HEK293 (cell line): Measurements from ENCODE around the gene NCF2.

Experiments
- GLIS2 ChIP-seq: fragments of 450-650 bp; formaldehyde crosslinking; IDR thresholded peaks from 2 replicates; pipeline ENCODE4 v1.5.1; 2016; ENCODE audit warnings: missing biosample characterization, missing genetic modification characterization
- SCRT2 ChIP-seq: fragments of 450-650 bp; formaldehyde crosslinking; IDR thresholded peaks from 2 replicates; pipeline ENCODE4 v1.5.1; 2016; ENCODE audit warnings: missing biosample characterization, missing genetic modification characterization
- SP7 ChIP-seq: fragments of 450-650 bp; formaldehyde crosslinking; IDR thresholded peaks from 2 replicates; pipeline ENCODE4 v1.5.1; 2016; ENCODE audit warnings: missing biosample characterization, missing genetic modification characterization
- TRIM28 ChIP-seq: IDR thresholded peaks from 2 replicates; pipeline ENCODE4 v1.6.1; 2011; ENCODE audit warnings: low read length, control low read depth, borderline replicate concordance
- ZBTB17 ChIP-seq: fragments of 450-650 bp; formaldehyde crosslinking; IDR thresholded peaks from 2 replicates; pipeline ENCODE4 v1.5.1; 2016; ENCODE audit warnings: missing biosample characterization, missing genetic modification characterization
- ZBTB8A ChIP-seq: fragments of 450-650 bp; formaldehyde crosslinking; IDR thresholded peaks from 2 replicates; pipeline ENCODE4 v1.5.1; 2016; ENCODE audit warnings: missing biosample characterization, missing genetic modification characterization
- ZFHX2 ChIP-seq: fragments of 450-650 bp; formaldehyde crosslinking; conservative IDR thresholded peaks from 2 replicates; pipeline ENCODE4 v1.5.1; 2016; ENCODE audit warnings: missing biosample characterization, missing genetic modification characterization
- ZFP41 ChIP-seq: fragments of 450-650 bp; formaldehyde crosslinking; IDR thresholded peaks from 2 replicates; pipeline ENCODE4 v1.5.1; 2016; ENCODE audit warnings: missing biosample characterization, missing genetic modification characterization, borderline replicate concordance
- ZNF16 ChIP-seq: fragments of 450-650 bp; formaldehyde crosslinking; IDR thresholded peaks from 2 replicates; pipeline ENCODE4 v1.5.1; 2016; ENCODE audit warnings: low read depth, missing biosample characterization, missing genetic modification characterization
- ZNF184 ChIP-seq: fragments of 450-650 bp; IDR thresholded peaks from 2 replicates; pipeline ENCODE4 v1.5.1; 2018; ENCODE audit warnings: missing biosample characterization, mild to moderate bottlenecking, missing genetic modification characterization
- ZNF23 ChIP-seq: fragments of 450-650 bp; formaldehyde crosslinking; IDR thresholded peaks from 2 replicates; pipeline ENCODE4 v1.5.1; 2016; ENCODE audit warnings: missing biosample characterization, missing genetic modification characterization, borderline replicate concordance
- ZNF248 ChIP-seq: fragments of 450-650 bp; formaldehyde crosslinking; IDR thresholded peaks from 2 replicates; pipeline ENCODE4 v1.5.1; 2017; ENCODE audit warnings: missing biosample characterization, missing genetic modification characterization
- ZNF266 ChIP-seq: fragments of 450-650 bp; formaldehyde crosslinking; IDR thresholded peaks from 2 replicates; pipeline ENCODE4 v1.5.1; 2016; ENCODE audit warnings: missing biosample characterization, missing genetic modification characterization, low read depth
- ZNF324 ChIP-seq: fragments of 450-650 bp; formaldehyde crosslinking; IDR thresholded peaks from 2 replicates; pipeline ENCODE4 v1.5.1; 2016; ENCODE audit warnings: missing biosample characterization, missing genetic modification characterization
- ZNF391 ChIP-seq: fragments of 450-650 bp; formaldehyde crosslinking; IDR thresholded peaks from 2 replicates; pipeline ENCODE4 v1.5.1; 2016; ENCODE audit warnings: low read depth, missing biosample characterization, missing genetic modification characterization, borderline replicate concordance
- ZNF433 ChIP-seq: fragments of 450-650 bp; formaldehyde crosslinking; IDR thresholded peaks from 2 replicates; pipeline ENCODE4 v1.5.1; 2016; ENCODE audit warnings: missing biosample characterization, missing genetic modification characterization, low read depth
- ZNF791 ChIP-seq: fragments of 450-650 bp; formaldehyde crosslinking; IDR thresholded peaks from 2 replicates; pipeline ENCODE4 v1.5.1; 2016; ENCODE audit warnings: missing biosample characterization, missing genetic modification characterization
- ZSCAN30 ChIP-seq: fragments of 450-650 bp; IDR thresholded peaks from 2 replicates; pipeline ENCODE4 v1.5.1; 2018; ENCODE audit warnings: missing biosample characterization, mild to moderate bottlenecking, missing genetic modification characterization, moderate library complexity
- ZXDB ChIP-seq: fragments of 450-650 bp; formaldehyde crosslinking; IDR thresholded peaks from 2 replicates; pipeline ENCODE4 v1.5.1; 2016; ENCODE audit warnings: missing biosample characterization, missing genetic modification characterization
- TF ChIP-seq, protein P1 (sequence below): fragments of 450-650 bp; formaldehyde crosslinking; IDR thresholded peaks from 2 replicates; pipeline ENCODE4 v1.5.1; 2016; ENCODE audit warnings: missing biosample characterization, missing genetic modification characterization
- TF ChIP-seq, protein P2 (sequence below): fragments of 450-650 bp; formaldehyde crosslinking; conservative IDR thresholded peaks from 2 replicates; pipeline ENCODE4 v1.5.1; 2016; ENCODE audit warnings: low read depth, missing biosample characterization, missing genetic modification characterization
- TF ChIP-seq, protein P3 (sequence below): fragments of 450-650 bp; formaldehyde crosslinking; IDR thresholded peaks from 2 replicates; pipeline ENCODE4 v1.5.1; 2016; ENCODE audit warnings: missing biosample characterization, missing genetic modification characterization
- TF ChIP-seq, protein P4 (sequence below): IDR thresholded peaks from 2 replicates; pipeline ENCODE4 v1.6.1; 2011; ENCODE audit warnings: mild to moderate bottlenecking, low read depth, low read length, borderline replicate concordance
- TF ChIP-seq, protein P5 (sequence below): fragments of 450-650 bp; formaldehyde crosslinking; IDR thresholded peaks from 2 replicates; pipeline ENCODE4 v1.5.1; 2016; ENCODE audit warnings: missing biosample characterization, missing genetic modification characterization
- TF ChIP-seq, protein P6 (sequence below): fragments of 450-650 bp; formaldehyde crosslinking; IDR thresholded peaks from 2 replicates; pipeline ENCODE4 v1.5.1; 2016; ENCODE audit warnings: missing biosample characterization, missing genetic modification characterization, borderline replicate concordance
- TF ChIP-seq, protein P7 (sequence below): fragments of 450-650 bp; formaldehyde crosslinking; IDR thresholded peaks from 2 replicates; pipeline ENCODE4 v1.5.1; 2016; ENCODE audit warnings: missing biosample characterization, missing genetic modification characterization, low read depth

Gene NCF2

DNA sequence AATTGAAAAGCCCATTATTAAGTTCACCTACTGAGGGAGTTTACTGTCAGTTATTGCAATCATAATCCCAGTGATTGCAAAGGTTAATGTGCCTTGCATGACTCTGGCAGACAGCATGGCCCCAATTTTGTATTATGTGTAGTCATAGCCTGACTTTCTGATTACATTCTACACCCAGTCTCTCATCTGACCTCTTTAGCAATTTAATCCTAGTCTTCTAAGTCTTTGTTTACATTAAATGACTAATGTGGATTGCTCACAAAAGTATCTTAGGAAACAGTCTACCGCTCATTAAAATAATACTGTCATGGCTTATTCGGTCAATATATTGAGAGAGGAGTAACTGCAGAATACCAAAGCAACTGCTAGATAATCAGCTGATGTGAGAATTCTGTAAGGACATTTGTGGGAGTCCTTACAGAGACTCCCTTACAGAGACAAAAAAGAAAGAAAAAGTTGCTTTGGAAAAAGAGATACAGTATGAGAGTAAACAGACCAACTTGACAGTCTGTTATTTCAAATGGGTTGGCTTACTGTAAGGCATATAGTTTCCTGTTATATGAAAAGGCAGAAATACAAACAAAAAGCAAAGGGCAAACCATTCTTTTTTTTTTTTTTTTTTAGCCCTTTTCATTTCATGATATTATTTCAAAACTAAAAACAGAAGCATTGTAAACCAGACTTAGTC is 75.1 kb downstream of the NCF2 start (continued):
- no peak for TF ChIP-seq SCRT2
- no peak for TF ChIP-seq ZFP41 (tag by site-specific recombination)
- TF ChIP-seq ZBTB17 (tag by site-specific recombination), result peak; percentile 52; the same call in 1 of the 2 replicates
- no peak for TF ChIP-seq ZNF266 (tag by site-specific recombination)
- no peak for TF ChIP-seq ZNF433 (tag by site-specific recombination)
- no peak for TF ChIP-seq ZNF248 (tag by site-specific recombination)
- TF ChIP-seq ZNF791 (tag by site-specific recombination), result no peak
- TF ChIP-seq, protein P1, sequence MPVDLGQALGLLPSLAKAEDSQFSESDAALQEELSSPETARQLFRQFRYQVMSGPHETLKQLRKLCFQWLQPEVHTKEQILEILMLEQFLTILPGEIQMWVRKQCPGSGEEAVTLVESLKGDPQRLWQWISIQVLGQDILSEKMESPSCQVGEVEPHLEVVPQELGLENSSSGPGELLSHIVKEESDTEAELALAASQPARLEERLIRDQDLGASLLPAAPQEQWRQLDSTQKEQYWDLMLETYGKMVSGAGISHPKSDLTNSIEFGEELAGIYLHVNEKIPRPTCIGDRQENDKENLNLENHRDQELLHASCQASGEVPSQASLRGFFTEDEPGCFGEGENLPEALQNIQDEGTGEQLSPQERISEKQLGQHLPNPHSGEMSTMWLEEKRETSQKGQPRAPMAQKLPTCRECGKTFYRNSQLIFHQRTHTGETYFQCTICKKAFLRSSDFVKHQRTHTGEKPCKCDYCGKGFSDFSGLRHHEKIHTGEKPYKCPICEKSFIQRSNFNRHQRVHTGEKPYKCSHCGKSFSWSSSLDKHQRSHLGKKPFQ (tag by site-specific recombination), result no peak
- 0 out of 2 replicates have a peak, but pooled peaks have one; percentile 30 for TF ChIP-seq ZNF184 (tag by site-specific recombination)
- TF ChIP-seq TRIM28, result peak; percentile 51; the same call in 1 of the 2 replicates
- TF ChIP-seq SP7 (tag by site-specific recombination), result peak; percentile 95
- TF ChIP-seq, protein P2, sequence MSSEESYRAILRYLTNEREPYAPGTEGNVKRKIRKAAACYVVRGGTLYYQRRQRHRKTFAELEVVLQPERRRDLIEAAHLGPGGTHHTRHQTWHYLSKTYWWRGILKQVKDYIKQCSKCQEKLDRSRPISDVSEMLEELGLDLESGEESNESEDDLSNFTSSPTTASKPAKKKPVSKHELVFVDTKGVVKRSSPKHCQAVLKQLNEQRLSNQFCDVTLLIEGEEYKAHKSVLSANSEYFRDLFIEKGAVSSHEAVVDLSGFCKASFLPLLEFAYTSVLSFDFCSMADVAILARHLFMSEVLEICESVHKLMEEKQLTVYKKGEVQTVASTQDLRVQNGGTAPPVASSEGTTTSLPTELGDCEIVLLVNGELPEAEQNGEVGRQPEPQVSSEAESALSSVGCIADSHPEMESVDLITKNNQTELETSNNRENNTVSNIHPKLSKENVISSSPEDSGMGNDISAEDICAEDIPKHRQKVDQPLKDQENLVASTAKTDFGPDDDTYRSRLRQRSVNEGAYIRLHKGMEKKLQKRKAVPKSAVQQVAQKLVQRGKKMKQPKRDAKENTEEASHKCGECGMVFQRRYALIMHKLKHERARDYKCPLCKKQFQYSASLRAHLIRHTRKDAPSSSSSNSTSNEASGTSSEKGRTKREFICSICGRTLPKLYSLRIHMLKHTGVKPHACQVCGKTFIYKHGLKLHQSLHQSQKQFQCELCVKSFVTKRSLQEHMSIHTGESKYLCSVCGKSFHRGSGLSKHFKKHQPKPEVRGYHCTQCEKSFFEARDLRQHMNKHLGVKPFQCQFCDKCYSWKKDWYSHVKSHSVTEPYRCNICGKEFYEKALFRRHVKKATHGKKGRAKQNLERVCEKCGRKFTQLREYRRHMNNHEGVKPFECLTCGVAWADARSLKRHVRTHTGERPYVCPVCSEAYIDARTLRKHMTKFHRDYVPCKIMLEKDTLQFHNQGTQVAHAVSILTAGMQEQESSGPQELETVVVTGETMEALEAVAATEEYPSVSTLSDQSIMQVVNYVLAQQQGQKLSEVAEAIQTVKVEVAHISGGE (tag by site-specific recombination), result no peak
- no peak for TF ChIP-seq ZSCAN30 (tag by site-specific recombination)
- TF ChIP-seq ZFHX2 (tag by site-specific recombination), result no peak
- TF ChIP-seq, protein P3, sequence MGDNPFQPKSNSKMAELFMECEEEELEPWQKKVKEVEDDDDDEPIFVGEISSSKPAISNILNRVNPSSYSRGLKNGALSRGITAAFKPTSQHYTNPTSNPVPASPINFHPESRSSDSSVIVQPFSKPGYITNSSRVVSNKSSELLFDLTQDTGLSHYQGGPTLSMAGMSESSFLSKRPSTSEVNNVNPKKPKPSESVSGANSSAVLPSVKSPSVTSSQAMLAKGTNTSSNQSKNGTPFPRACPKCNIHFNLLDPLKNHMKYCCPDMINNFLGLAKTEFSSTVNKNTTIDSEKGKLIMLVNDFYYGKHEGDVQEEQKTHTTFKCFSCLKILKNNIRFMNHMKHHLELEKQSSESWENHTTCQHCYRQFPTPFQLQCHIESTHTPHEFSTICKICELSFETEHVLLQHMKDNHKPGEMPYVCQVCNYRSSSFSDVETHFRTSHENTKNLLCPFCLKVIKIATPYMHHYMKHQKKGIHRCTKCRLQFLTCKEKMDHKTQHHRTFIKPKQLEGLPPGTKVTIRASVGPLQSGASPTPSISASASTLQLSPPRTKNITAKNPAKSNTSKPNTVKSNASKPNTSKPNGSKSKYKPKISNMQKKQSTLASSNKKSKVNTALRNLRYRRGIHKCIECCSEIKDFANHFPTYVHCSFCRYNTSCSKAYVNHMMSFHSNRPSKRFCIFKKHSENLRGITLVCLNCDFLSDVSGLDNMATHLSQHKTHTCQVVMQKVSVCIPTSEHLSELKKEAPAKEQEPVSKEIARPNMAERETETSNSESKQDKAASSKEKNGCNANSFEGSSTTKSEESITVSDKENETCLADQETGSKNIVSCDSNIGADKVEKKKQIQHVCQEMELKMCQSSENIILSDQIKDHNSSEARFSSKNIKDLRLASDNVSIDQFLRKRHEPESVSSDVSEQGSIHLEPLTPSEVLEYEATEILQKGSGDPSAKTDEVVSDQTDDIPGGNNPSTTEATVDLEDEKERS, result no peak
- TF ChIP-seq ZNF324 (tag by site-specific recombination), result no peak
- TF ChIP-seq GLIS2 (tag by site-specific recombination), result no peak
- no peak for TF ChIP-seq ZNF23 (tag by site-specific recombination)
- TF ChIP-seq, protein P4, sequence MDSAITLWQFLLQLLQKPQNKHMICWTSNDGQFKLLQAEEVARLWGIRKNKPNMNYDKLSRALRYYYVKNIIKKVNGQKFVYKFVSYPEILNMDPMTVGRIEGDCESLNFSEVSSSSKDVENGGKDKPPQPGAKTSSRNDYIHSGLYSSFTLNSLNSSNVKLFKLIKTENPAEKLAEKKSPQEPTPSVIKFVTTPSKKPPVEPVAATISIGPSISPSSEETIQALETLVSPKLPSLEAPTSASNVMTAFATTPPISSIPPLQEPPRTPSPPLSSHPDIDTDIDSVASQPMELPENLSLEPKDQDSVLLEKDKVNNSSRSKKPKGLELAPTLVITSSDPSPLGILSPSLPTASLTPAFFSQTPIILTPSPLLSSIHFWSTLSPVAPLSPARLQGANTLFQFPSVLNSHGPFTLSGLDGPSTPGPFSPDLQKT, result no peak
- no peak for TF ChIP-seq ZNF391
- TF ChIP-seq ZNF16 (tag by site-specific recombination), result no peak
- TF ChIP-seq, protein P5, sequence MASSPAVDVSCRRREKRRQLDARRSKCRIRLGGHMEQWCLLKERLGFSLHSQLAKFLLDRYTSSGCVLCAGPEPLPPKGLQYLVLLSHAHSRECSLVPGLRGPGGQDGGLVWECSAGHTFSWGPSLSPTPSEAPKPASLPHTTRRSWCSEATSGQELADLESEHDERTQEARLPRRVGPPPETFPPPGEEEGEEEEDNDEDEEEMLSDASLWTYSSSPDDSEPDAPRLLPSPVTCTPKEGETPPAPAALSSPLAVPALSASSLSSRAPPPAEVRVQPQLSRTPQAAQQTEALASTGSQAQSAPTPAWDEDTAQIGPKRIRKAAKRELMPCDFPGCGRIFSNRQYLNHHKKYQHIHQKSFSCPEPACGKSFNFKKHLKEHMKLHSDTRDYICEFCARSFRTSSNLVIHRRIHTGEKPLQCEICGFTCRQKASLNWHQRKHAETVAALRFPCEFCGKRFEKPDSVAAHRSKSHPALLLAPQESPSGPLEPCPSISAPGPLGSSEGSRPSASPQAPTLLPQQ (tag by site-specific recombination), result no peak
- TF ChIP-seq, protein P6, sequence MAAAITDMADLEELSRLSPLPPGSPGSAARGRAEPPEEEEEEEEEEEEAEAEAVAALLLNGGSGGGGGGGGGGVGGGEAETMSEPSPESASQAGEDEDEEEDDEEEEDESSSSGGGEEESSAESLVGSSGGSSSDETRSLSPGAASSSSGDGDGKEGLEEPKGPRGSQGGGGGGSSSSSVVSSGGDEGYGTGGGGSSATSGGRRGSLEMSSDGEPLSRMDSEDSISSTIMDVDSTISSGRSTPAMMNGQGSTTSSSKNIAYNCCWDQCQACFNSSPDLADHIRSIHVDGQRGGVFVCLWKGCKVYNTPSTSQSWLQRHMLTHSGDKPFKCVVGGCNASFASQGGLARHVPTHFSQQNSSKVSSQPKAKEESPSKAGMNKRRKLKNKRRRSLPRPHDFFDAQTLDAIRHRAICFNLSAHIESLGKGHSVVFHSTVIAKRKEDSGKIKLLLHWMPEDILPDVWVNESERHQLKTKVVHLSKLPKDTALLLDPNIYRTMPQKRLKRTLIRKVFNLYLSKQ (tag by site-specific recombination), result no peak
- TF ChIP-seq, protein P7, sequence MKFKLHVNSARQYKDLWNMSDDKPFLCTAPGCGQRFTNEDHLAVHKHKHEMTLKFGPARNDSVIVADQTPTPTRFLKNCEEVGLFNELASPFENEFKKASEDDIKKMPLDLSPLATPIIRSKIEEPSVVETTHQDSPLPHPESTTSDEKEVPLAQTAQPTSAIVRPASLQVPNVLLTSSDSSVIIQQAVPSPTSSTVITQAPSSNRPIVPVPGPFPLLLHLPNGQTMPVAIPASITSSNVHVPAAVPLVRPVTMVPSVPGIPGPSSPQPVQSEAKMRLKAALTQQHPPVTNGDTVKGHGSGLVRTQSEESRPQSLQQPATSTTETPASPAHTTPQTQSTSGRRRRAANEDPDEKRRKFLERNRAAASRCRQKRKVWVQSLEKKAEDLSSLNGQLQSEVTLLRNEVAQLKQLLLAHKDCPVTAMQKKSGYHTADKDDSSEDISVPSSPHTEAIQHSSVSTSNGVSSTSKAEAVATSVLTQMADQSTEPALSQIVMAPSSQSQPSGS (tag by site-specific recombination), result no peak
- no peak for TF ChIP-seq ZBTB8A
- 0 out of 2 replicates have a peak, but pooled peaks have one; percentile 26 for TF ChIP-seq ZXDB (tag by site-specific recombination)
